ENCODE data around the gene ZFYVE27. TPM values are rescaled to one million over a fixed set of nuclear protein-coding genes. Genes with fewer than 3 reads are reported as not detected.

ZFYVE27 gene
- polyA plus RNA-seq, 3 donors: 6.2 to 31.1 (median 9.7) TPM

GRCh38 chr10:97711640-97712572, 25.0 kb upstream of the ZFYVE27 start:
- Histone ChIP-seq H3K36me3 (replicated peaks in 1 of 2; ENCODE audit: control insufficient read depth in 1 of 2, insufficient read depth in 2 of 2, low read length in 2 of 2) (peaks cover 0 to 5% of the 10 kb centered on the region in 2 donors), H3K27ac (ENCODE audit: low read depth in 1 of 2, low read length in 2 of 2) (peak overlapping the region; percentile 37 to 57), H3K79me2 (ENCODE audit: insufficient read depth, low read length) (peaks cover 18% of the 10 kb centered on the region), H3K4me1 (ENCODE audit: control insufficient read depth in 1 of 2, insufficient read depth in 2 of 2, low read length in 2 of 2) (peaks cover 43 to 50% of the 10 kb centered on the region in 2 donors), H3K4me3 (replicated peaks in 1 of 3; ENCODE audit: low read depth in 2 of 3, low read length in 3 of 3) (peak overlapping the region in 1 of 3 experiments; percentile 19), H3K27me3 (ENCODE audit: control insufficient read depth in 2 of 2, insufficient read depth in 2 of 2, low read length in 2 of 2) (no peaks in the 10 kb centered on the region), H3K4me2 (replicated peaks; ENCODE audit: extremely low read depth, low read length, poor library complexity, severe bottlenecking) (peak overlapping the region; percentile 31), H3K9ac (ENCODE audit: insufficient read depth, low read length, poor library complexity, severe bottlenecking) (no peak overlapping the region), H4K20me1 (ENCODE audit: insufficient read depth, low read length) (peaks cover 10% of the 10 kb centered on the region), H3K9me3 (replicated peaks in 1 of 2; ENCODE audit: control insufficient read depth in 1 of 2, insufficient read depth in 1 of 2, low read length in 2 of 2) (no peaks in the 10 kb centered on the region), H2AFZ (ENCODE audit: insufficient read depth, low read depth, low read length, poor library complexity, severe bottlenecking) (no peak overlapping the region)
- H3K36me3 Mint-ChIP-seq: peaks cover 7 to 9% of the 10 kb centered on the region in 2 donors
- peak in 2 of 3 donors; percentile 49 to 50 for DNase-seq
- intact Hi-C loops (cut with micrococcal nuclease): loop anchor here in 1 of 2 donors (5.0 kb wide), 1 partner anchor 35 kb away; no protein-coding TSS in a partner anchor
- peak overlapping the region in 1 of 2 donors; percentile 62 for H3K4me3 Mint-ChIP-seq
- peaks cover 0 to 2% (median 0%) of the 10 kb centered on the region in 7 donors for H3K9me3 Mint-ChIP-seq
- H3K27ac Mint-ChIP-seq: peak overlapping the region in 6 of 7 donors; percentile 34 to 85 (median 74)
- 81% methylated on average over 7 of the region's 9 CpGs for WGBS (ENCODE audit: insufficient coverage)
- peaks cover 42% of the 10 kb centered on the region for H3K4me1 Mint-ChIP-seq
- peaks cover 2 to 9% (median 3%) of the 10 kb centered on the region in 3 donors for H3K27me3 Mint-ChIP-seq (ENCODE audit: low read depth in 3 of 3)
- TF ChIP-seq, protein P1, sequence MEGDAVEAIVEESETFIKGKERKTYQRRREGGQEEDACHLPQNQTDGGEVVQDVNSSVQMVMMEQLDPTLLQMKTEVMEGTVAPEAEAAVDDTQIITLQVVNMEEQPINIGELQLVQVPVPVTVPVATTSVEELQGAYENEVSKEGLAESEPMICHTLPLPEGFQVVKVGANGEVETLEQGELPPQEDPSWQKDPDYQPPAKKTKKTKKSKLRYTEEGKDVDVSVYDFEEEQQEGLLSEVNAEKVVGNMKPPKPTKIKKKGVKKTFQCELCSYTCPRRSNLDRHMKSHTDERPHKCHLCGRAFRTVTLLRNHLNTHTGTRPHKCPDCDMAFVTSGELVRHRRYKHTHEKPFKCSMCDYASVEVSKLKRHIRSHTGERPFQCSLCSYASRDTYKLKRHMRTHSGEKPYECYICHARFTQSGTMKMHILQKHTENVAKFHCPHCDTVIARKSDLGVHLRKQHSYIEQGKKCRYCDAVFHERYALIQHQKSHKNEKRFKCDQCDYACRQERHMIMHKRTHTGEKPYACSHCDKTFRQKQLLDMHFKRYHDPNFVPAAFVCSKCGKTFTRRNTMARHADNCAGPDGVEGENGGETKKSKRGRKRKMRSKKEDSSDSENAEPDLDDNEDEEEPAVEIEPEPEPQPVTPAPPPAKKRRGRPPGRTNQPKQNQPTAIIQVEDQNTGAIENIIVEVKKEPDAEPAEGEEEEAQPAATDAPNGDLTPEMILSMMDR (IDR thresholded peaks at IDR 0.05): no peak

GRCh38 chr10:97713339-97713825, 23.5 kb upstream of the ZFYVE27 start, which contains the start of gene MARVELD1:
Gene MARVELD1, plus strand, starts transcription at chr10:97713730. Its CDS starts 147 bp downstream, at chr10:97713877.
- peak within 1 kb of the TSS; percentile 78 for H3K4me2 ChIP-seq (replicated peaks; ENCODE audit: extremely low read depth, low read length, poor library complexity, severe bottlenecking)
- DNase-seq: no peak
- Mint-ChIP-seq H3K4me1 (peaks cover 56% of the 10 kb centered on the region), H3K27ac (peak within 1 kb of the TSS; percentile 85 to 94 (median 92)), H3K27me3 (ENCODE audit: low read depth in 3 of 3) (peaks cover 2 to 9% (median 3%) of the 10 kb centered on the region in 3 donors), H3K36me3 (peaks cover 18 to 19% of the 10 kb centered on the region in 2 donors), H3K9me3 (peaks cover 0 to 2% (median 0%) of the 10 kb centered on the region in 7 donors), H3K4me3 (peak within 1 kb of the TSS; percentile 80 to 92)
- peak within 1 kb of the TSS; percentile 40 to 70 (median 43) for H3K4me3 ChIP-seq (replicated peaks in 1 of 3; ENCODE audit: low read depth in 2 of 3, low read length in 3 of 3)
- peaks cover 18% of the 10 kb centered on the region for H3K79me2 ChIP-seq (ENCODE audit: insufficient read depth, low read length)
- H3K9ac ChIP-seq (ENCODE audit: insufficient read depth, low read length, poor library complexity, severe bottlenecking): peak within 1 kb of the TSS; percentile 78
- H3K36me3 ChIP-seq (replicated peaks in 1 of 2; ENCODE audit: control insufficient read depth in 1 of 2, insufficient read depth in 2 of 2, low read length in 2 of 2): peaks cover 0 to 14% of the 10 kb centered on the region in 2 donors
- peak within 1 kb of the TSS; percentile 85 for H2AFZ ChIP-seq (ENCODE audit: insufficient read depth, low read depth, low read length, poor library complexity, severe bottlenecking)
- 2% methylated on average over 36 of the region's 37 CpGs for WGBS (ENCODE audit: insufficient coverage)
- no peaks in the 10 kb centered on the region for H3K27me3 ChIP-seq (ENCODE audit: control insufficient read depth in 2 of 2, insufficient read depth in 2 of 2, low read length in 2 of 2)
- TF ChIP-seq, protein P1 (IDR thresholded peaks at IDR 0.05): no peak
- peaks cover 54 to 65% of the 10 kb centered on the region in 2 donors for H3K4me1 ChIP-seq (ENCODE audit: control insufficient read depth in 1 of 2, insufficient read depth in 2 of 2, low read length in 2 of 2)
- intact Hi-C loops (cut with micrococcal nuclease): loop anchor here in 1 of 2 donors (5.0 kb wide), 1 partner anchor 36 kb away; no protein-coding TSS in a partner anchor
- H3K9me3 ChIP-seq (replicated peaks in 1 of 2; ENCODE audit: control insufficient read depth in 1 of 2, insufficient read depth in 1 of 2, low read length in 2 of 2): no peaks in the 10 kb centered on the region
- peak within 1 kb of the TSS; percentile 68 to 89 for H3K27ac ChIP-seq (ENCODE audit: low read depth in 1 of 2, low read length in 2 of 2)
- peaks cover 23% of the 10 kb centered on the region for H4K20me1 ChIP-seq (ENCODE audit: insufficient read depth, low read length)
